ACC112 (cell line): ENCODE results near the gene TRIP10.

Experiments
- H2AFZ ChIP-seq: fragments of 200-600 bp; sonication (generic); one replicate; pipeline ENCODE4 v1.6.0; 2017; ENCODE audit warnings: antibody characterized with exemption, low read length; ENCODE audit not compliant: unreplicated experiment
- H3K27ac ChIP-seq: fragments of 200-600 bp; sonication (generic); 2 replicates; pipeline ENCODE4 v1.5.1; 2014; ENCODE audit warnings: low read depth, mild to moderate bottlenecking, antibody characterized with exemption, low read length, moderate library complexity
- H3K27me3 ChIP-seq: fragments of 200-600 bp; sonication (generic); 2 replicates; pipeline ENCODE4 v1.6.1; 2014; ENCODE audit warnings: mild to moderate bottlenecking, antibody characterized with exemption, low read length, moderate library complexity, mixed read lengths; ENCODE audit not compliant: insufficient read depth
- H3K36me3 ChIP-seq: fragments of 200-600 bp; sonication (generic); 2 replicates; pipeline ENCODE4 v1.6.1; 2016; ENCODE audit warnings: mild to moderate bottlenecking, antibody characterized with exemption, low read length, moderate library complexity, mixed read lengths; ENCODE audit not compliant: insufficient read depth
- H3K4me1 ChIP-seq: fragments of 200-600 bp; sonication (generic); one replicate; pipeline ENCODE4 v1.6.1; 2016; ENCODE audit warnings: low read length, mixed read lengths; ENCODE audit not compliant: insufficient read depth, unreplicated experiment, control insufficient read depth
- H3K4me3 ChIP-seq: fragments of 200-600 bp; sonication (generic); 2 replicates; pipeline ENCODE4 v1.5.1; 2014; ENCODE audit warnings: mild to moderate bottlenecking, low read depth, low read length
- H3K79me2 ChIP-seq: fragments of 200-600 bp; sonication (generic); one replicate; pipeline ENCODE4 v1.6.0; 2016; ENCODE audit warnings: low read length; ENCODE audit not compliant: control insufficient read depth, unreplicated experiment, insufficient read depth

TRIP10 gene

DNA sequence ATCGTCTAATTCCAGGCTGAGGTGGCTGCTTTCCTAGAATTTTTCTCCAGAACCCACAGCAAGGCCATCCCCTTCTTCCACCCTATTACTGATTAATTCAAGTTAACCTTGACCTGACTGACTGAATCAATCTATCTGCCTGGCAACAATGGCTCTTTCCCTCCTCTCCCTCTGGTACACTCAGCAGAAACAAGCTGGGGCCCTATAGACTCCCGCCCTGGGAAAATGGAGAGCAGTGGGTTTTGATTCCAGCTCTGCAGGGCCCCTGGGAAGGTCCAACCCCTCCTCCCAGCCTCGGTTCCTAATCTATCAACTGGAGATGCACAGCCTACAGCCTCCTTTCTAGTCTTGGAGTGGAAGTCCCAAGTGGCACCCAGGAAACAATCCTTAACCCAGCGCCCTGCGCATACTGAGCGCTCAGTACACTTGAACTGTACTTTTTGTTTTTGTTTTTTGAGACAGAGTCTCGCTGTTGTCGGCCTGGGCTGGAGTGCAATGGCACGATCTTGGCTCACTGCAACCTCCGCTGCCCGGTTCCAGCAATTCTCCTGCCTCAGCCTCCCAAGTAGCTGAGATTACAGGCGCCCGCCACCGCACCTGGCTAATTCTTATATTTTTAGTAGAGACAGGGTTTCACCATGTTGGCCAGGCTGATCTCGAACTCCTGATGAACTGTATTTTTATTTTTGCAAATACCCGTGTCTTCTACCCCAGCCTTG lies 13.8 kb upstream of the TRIP10 start:
- Histone ChIP-seq H3K4me1 (peaks cover 20% of the 10 kb centered on the region), H3K79me2 (no peaks in the 10 kb centered on the region), H3K27me3 (no peaks in the 10 kb centered on the region), H3K27ac (no peak overlapping the region), H2AFZ (no peak overlapping the region), H3K36me3 (no peaks in the 10 kb centered on the region), H3K4me3 (no peak overlapping the region)

DNA sequence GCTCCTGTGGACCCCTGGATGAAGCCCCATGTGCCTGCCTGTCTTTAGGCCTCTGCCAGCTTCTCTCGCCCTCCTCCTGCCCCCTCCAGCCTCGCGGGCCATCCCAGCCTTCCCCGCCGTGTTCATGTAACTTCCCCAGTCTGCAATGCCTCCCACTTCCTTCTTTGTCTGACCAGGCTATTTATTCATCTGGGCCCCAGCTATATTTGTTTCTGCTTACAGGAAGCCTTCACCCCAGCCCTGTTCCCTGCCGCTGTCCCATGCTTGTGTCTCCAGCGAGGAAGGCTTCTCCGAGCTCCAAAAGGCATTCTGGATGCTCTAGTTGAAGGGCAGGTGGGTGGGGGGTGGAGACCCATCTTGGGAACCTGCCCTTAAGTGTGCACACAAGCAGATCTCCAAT lies 11.1 kb upstream of the TRIP10 start:
- Histone ChIP-seq H2AFZ (no peak overlapping the region), H3K27me3 (no peaks in the 10 kb centered on the region)

DNA sequence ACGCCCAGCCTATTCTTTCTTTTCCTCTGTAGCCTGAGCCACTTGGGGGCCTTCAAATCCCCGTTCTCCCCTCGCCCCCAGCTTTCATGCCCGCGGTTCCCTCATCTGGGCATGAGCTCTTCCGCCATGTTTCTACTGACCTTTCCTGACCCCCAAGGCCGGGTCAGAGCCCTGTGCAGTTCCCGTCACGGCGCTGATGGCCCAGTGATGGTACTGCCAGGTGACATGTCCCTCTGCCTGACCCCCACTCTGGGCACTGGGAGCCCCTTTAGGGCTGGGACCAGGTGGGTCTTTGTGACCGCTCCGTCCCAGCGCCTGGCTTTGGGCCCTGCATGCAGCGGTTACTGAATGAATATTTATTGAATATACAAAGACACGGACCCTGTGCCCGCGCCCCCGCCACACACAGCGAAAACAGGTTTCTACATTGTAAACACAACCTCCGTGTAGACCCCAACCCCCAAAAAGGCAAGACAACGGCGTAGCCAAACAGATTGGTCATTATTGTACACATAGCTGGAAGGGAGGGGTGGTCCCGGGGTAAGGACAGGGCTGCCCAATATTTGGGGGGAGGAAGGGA lies 9.8 kb upstream of the TRIP10 start:
- Histone ChIP-seq H3K36me3 (no peaks in the 10 kb centered on the region), H3K4me3 (no peak overlapping the region), H3K79me2 (no peaks in the 10 kb centered on the region), H2AFZ (no peak overlapping the region), H3K4me1 (no peaks in the 10 kb centered on the region), H3K27me3 (no peaks in the 10 kb centered on the region), H3K27ac (no peak overlapping the region)

More for the DNA sequence above, 11.1 kb upstream of the TRIP10 start:
- Histone ChIP-seq H3K79me2 (no peaks in the 10 kb centered on the region), H3K27ac (no peak overlapping the region), H3K4me1 (no peaks in the 10 kb centered on the region), H3K36me3 (no peaks in the 10 kb centered on the region), H3K4me3 (no peak overlapping the region)

DNA sequence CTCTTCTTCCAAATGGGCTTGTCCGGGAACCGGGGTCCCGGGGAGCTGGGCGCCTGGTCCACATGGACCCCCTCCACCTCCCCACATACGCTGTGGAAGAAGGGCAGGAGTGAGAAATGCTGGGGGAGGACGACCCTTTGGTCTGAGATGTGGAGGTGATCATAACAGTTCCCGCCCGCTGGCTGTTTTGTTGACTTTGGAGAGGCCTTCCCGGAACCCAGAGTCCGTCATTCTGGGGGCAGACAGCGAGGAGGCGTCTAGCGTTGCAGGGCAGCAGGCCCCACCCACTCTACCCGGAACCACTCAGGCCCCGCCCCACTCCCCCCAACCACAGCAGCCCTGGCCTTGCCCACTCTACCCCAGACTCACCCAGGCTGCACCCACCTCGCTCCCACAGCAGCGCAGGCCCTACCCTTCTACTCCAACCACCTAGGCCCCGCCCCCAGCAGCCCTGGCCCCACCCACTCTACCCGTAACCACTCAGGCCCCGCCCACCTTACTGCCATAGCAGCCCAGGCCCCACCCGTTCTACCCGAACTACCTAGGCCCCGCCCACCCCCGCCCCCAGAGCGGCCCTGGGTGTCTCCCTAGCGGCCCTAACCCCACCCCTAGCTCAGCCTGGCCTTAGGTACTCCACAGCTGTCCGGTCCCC lies 9.2 kb upstream of the TRIP10 start:
- no peak overlapping the region for H3K4me3 ChIP-seq
- H3K36me3 ChIP-seq, result no peaks in the 10 kb centered on the region
- H3K79me2 ChIP-seq, result no peaks in the 10 kb centered on the region
- no peak overlapping the region for H3K27ac ChIP-seq
- H3K27me3 ChIP-seq, result no peaks in the 10 kb centered on the region
- peaks cover under 1% of the 10 kb centered on the region for H3K4me1 ChIP-seq
- no peak overlapping the region for H2AFZ ChIP-seq

DNA sequence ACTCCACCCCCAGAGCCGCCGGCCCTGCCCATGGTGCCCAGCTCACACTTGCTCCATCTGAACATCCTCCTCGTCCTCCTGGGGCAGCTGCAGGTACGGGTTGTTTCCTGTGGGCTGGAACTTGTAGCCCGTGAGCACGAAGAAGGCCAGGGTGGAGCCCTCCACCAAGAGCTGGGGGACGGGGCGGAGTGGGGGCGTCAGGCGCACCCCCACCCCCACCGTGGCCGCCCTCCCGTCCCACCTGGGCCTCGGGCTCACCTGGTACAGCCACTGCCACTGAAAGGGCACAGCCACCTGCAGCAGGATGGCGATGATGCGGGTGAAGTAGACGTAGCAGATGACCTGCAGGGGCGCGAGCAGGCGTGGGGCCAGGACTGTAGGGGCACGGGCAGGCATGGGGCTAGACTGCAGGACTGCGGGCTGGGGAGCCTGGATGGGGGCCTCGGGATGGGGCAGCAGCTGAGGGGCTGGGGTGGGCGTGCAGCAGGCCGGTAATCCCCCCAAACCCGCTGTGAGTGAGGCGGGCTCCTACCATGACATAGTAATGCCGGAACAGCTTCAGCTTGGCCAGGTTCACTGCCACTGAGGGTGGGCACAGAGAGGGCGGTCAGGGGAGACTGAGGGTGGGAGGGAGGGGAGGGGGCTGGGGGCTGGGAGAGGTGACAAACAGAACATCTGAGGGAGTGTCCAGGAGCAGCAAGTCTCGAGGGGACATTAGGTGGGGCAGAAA lies 8.4 kb upstream of the TRIP10 start:
- Histone ChIP-seq H2AFZ (no peak overlapping the region), H3K36me3 (no peaks in the 10 kb centered on the region), H3K79me2 (peaks cover 4% of the 10 kb centered on the region), H3K27me3 (no peaks in the 10 kb centered on the region), H3K4me1 (peaks cover 9% of the 10 kb centered on the region), H3K27ac (no peak overlapping the region), H3K4me3 (no peak overlapping the region)

DNA sequence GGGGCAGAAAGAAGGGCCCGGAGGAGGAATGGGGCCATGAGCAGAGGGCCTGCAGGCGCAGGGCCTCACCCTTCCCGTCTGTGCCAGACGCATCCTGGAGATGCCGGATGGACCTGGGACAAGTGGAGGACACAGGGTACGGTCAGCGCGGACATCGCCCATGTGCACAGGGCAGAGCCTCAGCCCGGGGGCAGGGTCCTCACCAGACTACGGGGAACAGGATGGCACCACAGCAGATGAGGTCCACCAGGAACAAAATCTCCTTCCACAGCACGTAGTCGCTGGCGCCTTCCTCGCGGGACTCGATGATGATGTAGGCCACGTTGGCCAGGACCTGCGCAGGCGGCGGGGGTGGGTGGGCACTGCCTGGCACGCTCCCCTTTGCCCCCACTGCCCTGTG lies 7.7 kb upstream of the TRIP10 start:
- no peaks in the 10 kb centered on the region for H3K27me3 ChIP-seq
- no peak overlapping the region for H3K27ac ChIP-seq
- H3K4me1 ChIP-seq, result peaks cover 9% of the 10 kb centered on the region
- no peaks in the 10 kb centered on the region for H3K36me3 ChIP-seq
- no peak overlapping the region for H3K4me3 ChIP-seq
- H2AFZ ChIP-seq, result no peak overlapping the region
- peaks cover 4% of the 10 kb centered on the region for H3K79me2 ChIP-seq

DNA sequence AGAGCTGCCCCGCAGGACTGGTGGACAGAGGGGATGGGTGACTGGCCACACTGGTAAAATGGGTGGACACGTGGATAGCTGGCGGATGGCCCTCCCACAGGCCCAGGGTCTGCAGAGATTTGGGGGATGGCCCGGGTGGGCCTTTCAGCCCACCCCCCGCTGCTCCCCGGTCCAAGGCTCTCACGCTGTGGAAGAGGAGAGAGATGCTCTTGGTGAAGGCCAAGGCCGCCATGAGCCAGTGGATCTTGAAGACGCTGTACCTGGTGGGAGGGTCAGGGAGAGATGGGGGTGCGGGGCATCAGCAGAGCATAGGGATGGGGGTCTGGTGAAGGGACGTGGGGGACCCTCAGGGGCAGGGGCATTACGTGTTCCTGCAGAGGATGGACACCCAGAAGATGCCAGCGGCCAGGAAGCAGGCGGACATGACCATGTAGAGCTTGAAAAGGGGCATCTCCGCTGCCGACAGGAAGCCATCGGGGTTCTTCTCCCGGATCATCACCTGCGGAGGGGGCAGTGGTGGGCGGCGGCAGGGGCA lies 6.6 kb upstream of the TRIP10 start:
- H2AFZ ChIP-seq, result no peak overlapping the region
- H3K4me1 ChIP-seq, result peaks cover 10% of the 10 kb centered on the region
- H3K36me3 ChIP-seq, result no peaks in the 10 kb centered on the region
- no peaks in the 10 kb centered on the region for H3K27me3 ChIP-seq
- no peak overlapping the region for H3K27ac ChIP-seq
- H3K4me3 ChIP-seq, result no peak overlapping the region
- peaks cover 4% of the 10 kb centered on the region for H3K79me2 ChIP-seq

DNA sequence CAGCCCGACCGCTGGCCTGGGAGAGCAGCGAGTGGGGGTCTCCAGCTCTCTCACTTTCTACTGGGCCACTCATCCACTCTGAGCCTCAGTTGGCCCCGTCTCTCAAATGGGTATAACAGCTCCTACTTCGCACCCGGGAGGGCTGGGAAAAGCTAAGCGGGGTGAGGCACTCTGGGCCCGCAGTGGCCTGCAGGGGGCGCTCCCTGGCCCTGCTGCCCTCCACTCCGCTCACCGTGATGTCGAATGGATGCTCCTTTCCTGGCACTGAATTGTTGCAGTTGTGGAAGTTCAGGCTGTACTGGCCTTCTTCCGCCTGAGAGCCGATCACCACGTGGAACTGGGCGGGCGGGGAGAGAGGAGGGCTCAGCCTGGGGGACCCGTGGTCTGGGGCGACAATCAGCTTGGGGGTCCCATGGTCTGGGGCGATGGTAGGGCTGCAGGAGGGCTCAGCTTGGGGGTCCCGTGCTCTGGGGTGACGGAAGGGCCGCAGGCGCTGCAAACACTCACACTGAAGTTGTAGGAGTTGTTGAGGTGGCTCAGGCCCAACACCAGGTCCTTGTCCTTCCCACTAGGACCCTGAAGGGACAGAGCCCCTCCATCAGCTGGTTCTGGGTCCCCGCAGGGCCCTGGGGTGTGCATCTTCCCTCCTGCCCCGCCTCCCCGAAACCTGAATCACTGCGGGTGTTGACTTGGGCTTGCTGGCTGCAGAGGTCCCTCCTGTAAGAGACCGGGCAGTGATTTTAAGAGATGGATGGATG lies 6.0 kb upstream of the TRIP10 start:
- Histone ChIP-seq H2AFZ (no peak overlapping the region), H3K27me3 (no peaks in the 10 kb centered on the region), H3K36me3 (no peaks in the 10 kb centered on the region), H3K27ac (no peak overlapping the region), H3K4me1 (peaks cover 16% of the 10 kb centered on the region), H3K79me2 (peaks cover 4% of the 10 kb centered on the region), H3K4me3 (no peak overlapping the region)

DNA sequence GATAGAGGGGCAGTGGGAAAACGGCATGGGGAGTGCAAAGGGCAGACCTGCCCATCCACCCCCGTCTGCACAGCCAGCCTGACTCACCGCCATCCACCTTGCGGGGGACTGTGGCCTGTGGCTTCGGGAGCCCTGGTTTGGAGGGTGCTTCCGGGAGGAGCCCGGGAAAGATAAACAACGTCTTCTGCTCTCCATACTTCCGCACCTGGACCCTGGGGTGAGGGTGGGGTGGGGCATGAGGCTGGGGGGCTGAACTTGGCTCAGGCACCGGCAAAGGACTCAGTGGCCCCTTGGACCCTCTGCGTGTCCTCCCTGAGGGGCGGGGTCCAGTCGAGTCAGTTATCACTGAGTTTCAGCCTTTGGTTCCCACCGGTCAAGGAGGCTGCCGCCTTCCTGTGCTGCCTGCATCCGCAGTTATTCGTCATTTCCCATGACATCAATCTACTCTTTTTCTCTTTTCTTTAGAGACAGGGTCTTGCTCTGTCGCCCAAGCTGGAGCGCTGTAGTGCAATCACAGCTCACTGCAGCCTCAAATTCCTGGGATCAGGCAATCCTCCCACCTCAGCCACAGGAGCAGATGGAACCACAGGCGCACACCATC lies 5.3 kb upstream of the TRIP10 start:
- peaks cover 4% of the 10 kb centered on the region for H3K79me2 ChIP-seq
- no peak overlapping the region for H3K4me3 ChIP-seq
- no peaks in the 10 kb centered on the region for H3K36me3 ChIP-seq
- H3K4me1 ChIP-seq, result peaks cover 23% of the 10 kb centered on the region
- H3K27ac ChIP-seq, result no peak overlapping the region
- H3K27me3 ChIP-seq, result no peaks in the 10 kb centered on the region
- H2AFZ ChIP-seq, result no peak overlapping the region
